AG04449 (cell line): ENCODE data around the gene SLX4IP.

Source experiments
- CTCF ChIA-PET: fragments of 350-600 bp; formaldehyde crosslinking; extraction: SDS; loops from one replicate; lab custom pipeline; 2021; ENCODE audit warnings: antibody characterized with exemption; lab: Yijun Ruan, JAX
- POLR2A ChIA-PET: fragments of 400-600, 350-600 bp; formaldehyde crosslinking; extraction: SDS; loops from one replicate; lab custom pipeline; 2020; ENCODE audit warnings: antibody characterized with exemption, inconsistent platforms; lab: Yijun Ruan, JAX
- DNase-seq: peaks from one replicate; pipeline ENCODE4 v3.0.0-alpha.2; 2010; ENCODE audit warnings: low read depth, low spot score
- H3K4me3 ChIP-seq: 2 replicates; pipeline ENCODE4 v1.5.1; 2011; ENCODE audit warnings: low read depth, mild to moderate bottlenecking, control low read depth, low read length
- CTCF ChIP-seq: IDR thresholded peaks from one replicate; pipeline ENCODE4 v1.5.1; 2011; ENCODE audit warnings: mild to moderate bottlenecking, moderate library complexity, low read length, control low read depth, inconsistent platforms; ENCODE audit not compliant: insufficient read depth; ENCODE audit errors: missing control alignments

The SLX4IP gene

GRCh38 chr20:10652660-10653261 lies 217.7 kb downstream of the SLX4IP start:
- ChIA-PET POLR2A (interaction anchor here (1.2 kb wide), 1 partner anchor 218 kb away, joined by 3 read pairs; no protein-coding TSS in a partner anchor), CTCF (interaction anchor here (1.5 kb wide), 1 partner anchor 891 kb away, joined by 4 read pairs; no protein-coding TSS in a partner anchor)
- no peak overlapping the region for H3K4me3 ChIP-seq
- TF ChIP-seq CTCF: no peak
- no peak for DNase-seq

GRCh38 chr20:10653599-10654249 lies 218.6 kb downstream of the SLX4IP start:
- POLR2A ChIA-PET: interaction anchor here (0.6 to 1.2 kb wide), 2 partner anchors 17 to 219 kb away, joined by 3 to 4 read pairs; no protein-coding TSS in a partner anchor
- DNase-seq: peak; percentile 85
- H3K4me3 ChIP-seq: peak overlapping the region; percentile 21; the same call in 1 of the 2 replicates
- no peak for TF ChIP-seq CTCF
- CTCF ChIA-PET: interaction anchor here (1.1 to 3.5 kb wide), 3 partner anchors 18 to 890 kb away, joined by 3 to 12 read pairs (median 4); no protein-coding TSS in a partner anchor

- no peak for DNase-seq
- H3K4me3 ChIP-seq: no peak overlapping the region
- POLR2A ChIA-PET: interaction anchor here (1.2 kb wide), 1 partner anchor 220 kb away, joined by 3 read pairs; no protein-coding TSS in a partner anchor
- CTCF ChIA-PET: interaction anchor here (1.1 to 3.5 kb wide), 3 partner anchors 17 to 889 kb away, joined by 3 to 12 read pairs (median 4); no protein-coding TSS in a partner anchor
- no peak for TF ChIP-seq CTCF
Observed at GRCh38 chr20:10654250-10654610, 219.1 kb downstream of the SLX4IP start.

- H3K4me3 ChIP-seq: no peak overlapping the region
- no peak for DNase-seq
- TF ChIP-seq CTCF: no peak
- ChIA-PET CTCF (interaction anchor here (1.1 to 3.5 kb wide), 4 partner anchors 17 to 102 kb away, joined by 3 to 12 read pairs (median 6); no protein-coding TSS in a partner anchor), POLR2A (no interaction called here)
Observed at GRCh38 chr20:10654630-10655029, 219.5 kb downstream of the SLX4IP start.

- ChIA-PET POLR2A (no interaction called here), CTCF (interaction anchor here (1.1 to 3.5 kb wide), 5 partner anchors 11 to 103 kb away, joined by 3 to 12 read pairs (median 6); no protein-coding TSS in a partner anchor)
- no peak for DNase-seq
- H3K4me3 ChIP-seq: no peak overlapping the region
- no peak for TF ChIP-seq CTCF
Observed at GRCh38 chr20:10655720-10656669, 220.9 kb downstream of the SLX4IP start.
